Measurements from ENCODE around the gene PI4KA.
"Not testable (repeated sequence)": the region's sequence is repeated elsewhere in the genome, so short reads cannot be mapped to it uniquely, and the experiment has no call there.

DNA sequence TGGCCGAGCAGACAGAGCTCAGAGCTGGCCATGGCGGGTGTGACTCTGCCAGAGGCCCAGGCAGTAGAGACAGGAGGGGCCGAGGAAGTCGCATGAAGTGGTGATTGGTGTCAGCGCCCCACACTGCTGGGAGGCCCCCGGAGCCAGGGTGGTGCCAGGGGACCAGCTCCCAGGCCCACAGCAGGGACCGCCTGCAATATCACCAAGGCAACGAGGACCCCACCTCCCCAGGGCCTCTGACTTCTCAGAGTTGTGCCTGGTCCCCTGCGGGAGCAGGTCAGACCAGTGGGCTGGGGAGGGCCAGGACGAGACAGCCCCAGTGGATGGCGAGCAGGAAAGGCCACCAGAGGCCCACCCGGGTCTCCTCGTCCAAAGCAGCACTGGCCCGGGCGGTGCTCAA lies 189.1 kb downstream of the PI4KA start:
- TF ChIP-seq, protein P1, sequence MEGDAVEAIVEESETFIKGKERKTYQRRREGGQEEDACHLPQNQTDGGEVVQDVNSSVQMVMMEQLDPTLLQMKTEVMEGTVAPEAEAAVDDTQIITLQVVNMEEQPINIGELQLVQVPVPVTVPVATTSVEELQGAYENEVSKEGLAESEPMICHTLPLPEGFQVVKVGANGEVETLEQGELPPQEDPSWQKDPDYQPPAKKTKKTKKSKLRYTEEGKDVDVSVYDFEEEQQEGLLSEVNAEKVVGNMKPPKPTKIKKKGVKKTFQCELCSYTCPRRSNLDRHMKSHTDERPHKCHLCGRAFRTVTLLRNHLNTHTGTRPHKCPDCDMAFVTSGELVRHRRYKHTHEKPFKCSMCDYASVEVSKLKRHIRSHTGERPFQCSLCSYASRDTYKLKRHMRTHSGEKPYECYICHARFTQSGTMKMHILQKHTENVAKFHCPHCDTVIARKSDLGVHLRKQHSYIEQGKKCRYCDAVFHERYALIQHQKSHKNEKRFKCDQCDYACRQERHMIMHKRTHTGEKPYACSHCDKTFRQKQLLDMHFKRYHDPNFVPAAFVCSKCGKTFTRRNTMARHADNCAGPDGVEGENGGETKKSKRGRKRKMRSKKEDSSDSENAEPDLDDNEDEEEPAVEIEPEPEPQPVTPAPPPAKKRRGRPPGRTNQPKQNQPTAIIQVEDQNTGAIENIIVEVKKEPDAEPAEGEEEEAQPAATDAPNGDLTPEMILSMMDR (IDR thresholded peaks at IDR 0.05), result not testable (repeated sequence)
- not testable (repeated sequence) for TF ChIP-seq EP300, POLR2A, POLR2AphosphoS5 (IDR thresholded peaks at IDR 0.05)
